GM18907 (cell line): ENCODE data around the gene S100A4.
"Not testable (repeated sequence)": the region's sequence is repeated elsewhere in the genome, so short reads cannot be mapped to it uniquely, and the experiment has no call there.

ENCODE experiments used
- ATAC-seq: cut with Tn5 transposase; IDR thresholded peaks from one replicate; pipeline ENCODE4 v1.9.1; 2021; ENCODE audit warnings: mild to moderate bottlenecking, moderate library complexity; ENCODE audit not compliant: unreplicated experiment

The S100A4 gene

DNA sequence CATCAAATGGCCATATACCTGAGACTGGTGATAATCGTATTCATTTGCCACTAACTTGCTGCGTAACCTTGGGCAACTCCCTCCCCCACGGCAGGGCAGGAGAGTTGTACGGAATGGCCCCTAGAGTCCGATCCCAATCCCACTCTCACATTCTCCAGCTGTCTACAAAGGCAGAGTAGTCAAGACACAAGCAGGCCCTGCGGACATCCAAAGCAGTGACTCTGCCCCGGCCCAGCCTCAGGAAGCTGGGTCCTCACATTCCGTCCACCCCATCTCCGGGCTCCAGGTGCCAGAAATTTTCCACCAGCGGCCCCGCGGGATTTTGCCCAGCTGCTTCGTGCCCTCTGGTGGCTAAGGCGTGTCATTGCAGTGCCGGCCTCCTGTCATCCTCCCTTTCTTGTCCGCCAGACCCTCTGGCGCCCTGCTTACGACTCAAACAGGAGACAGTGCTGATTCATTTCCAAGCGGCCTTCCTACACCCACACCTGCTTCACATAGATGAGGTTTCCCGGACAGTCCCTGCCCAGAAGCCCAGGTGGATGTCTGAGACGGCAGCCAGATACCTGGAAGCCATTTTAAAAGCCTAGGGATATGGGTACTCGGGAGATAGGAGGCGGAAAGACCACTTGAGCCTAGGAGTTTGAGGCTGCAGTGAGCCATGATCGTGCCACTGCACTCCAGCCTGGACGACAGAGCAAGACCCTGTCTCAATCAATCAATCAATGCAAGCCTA, 22.9 kb upstream of the S100A4 start:
- no peak for ATAC-seq

DNA sequence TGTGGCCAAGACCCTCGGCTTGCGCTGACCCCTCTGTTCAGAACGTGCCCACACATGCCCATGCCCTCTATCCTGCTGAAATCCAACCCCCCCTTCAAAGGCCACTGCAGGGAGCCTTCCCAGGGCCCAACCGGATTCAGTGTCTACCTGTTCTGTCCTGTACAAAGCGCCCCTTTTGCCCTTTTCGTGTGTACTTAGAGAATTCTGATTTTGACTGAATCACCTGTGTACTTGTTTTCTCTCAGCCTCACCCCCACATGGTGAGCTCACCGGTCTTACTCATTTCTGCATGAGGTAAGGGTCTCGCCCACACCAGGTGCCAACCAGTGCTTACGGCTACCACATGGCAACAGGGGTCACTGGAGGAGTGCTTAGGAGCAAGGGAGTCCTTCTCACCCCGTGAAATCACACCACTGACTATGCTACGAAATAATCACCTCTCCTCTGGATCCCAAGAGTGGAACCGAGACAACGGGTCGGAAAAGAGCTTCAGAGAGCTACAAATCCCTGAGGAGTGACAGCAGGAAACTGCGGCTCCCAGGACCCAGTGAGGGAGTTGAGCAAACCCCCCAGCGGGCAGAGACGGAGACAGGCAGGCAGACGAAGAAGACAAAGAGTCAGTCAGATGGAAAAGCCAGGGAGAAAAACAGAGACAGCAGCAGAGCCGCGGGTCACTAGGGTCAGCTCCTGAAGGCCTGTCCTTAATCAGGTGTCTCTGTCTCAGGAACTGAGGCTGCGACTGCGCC, 22.2 kb upstream of the S100A4 start:
- ATAC-seq, result no peak

DNA sequence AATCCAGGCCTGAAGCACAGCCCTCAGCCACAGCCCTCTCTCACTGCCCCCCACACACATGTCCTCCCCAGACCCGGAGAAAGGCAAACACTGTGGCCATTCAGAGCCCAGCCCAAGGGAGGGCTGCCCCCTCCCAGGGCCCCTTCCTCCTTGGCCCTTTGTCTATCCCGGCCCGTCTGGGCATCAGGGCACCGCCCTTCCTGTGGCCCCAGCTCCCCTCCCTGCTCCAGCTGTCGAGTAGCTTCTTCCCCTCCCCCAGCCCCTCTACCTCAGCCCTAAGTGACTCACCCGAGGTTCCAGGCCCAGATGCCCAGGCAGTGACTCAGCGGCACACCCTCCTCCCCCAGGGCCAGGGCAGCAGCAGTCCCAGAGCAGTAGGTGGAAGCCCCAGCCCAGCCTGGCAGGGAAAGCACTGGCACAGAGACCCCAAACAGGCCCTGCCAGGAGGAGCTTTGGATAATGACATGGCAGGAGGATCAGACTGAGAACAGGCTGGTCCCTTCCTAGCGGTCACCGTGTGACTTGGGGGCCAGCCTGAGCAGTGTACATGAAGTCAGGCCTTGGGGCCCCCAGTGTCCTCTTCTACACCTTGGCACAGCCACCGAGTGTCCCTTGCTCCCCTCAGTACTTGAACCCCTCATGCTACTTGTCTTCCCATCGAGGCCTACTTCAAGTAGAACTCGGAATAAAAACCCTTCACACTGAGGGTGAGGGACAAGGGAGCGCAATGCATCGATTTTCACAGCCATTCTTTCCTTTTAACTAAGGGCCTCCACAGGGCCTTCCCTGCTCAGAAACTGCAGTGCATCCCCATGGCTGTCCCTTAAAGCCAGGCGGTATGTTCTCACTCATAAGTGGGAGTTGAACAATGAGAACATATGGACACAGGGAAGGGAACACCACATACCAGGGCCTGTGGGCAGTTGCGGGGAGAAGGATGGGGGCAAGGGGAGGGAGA, 21.1 kb upstream of the S100A4 start:
- ATAC-seq, result peak; percentile 38

DNA sequence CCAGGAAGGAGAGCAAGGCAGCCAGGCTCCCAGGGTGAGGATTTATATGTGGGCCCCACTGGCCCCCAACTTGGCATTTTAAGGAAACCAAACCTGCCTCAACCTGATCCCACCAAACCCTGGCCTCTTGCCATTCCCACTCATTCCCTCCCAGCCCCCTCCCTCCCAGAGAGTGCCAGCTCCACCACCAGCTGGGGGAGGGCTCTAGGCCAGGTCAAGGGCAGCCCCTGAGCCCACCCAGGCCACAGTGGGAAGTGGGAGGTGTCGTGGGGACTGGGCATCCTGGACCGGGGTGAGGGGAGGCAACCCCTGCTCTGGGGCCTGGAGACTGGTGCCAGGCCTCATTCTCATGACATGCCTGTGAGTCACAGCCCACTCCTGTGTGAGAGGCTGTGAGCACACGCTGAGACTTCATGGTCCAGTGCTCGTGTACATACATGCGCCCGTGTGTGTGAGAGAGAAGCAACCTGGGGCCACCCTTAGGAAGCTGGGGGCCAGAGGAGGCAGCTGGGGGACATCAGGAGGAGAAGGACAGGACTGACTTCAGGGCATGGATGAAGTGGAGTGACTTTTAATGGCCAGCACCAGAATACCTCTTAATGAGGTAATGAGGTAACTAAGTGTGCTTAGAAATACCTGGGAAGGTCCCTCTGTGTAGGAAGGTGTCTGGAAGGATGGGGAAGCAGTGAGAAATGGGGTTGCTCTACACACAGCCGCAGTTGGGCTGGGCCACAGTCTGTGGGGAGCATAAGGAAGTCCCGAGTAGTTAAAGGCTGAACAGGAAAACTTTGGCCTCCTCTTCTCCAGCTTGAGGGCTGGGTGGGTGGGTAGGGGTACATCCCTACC, 20.1 kb upstream of the S100A4 start, which contains the start of gene S100A2:
S100A2 (minus strand) TSS at position 316 of the 846 bp plus-strand sequence. CDS start 1,967 bp downstream, outside the sequence.
- peak; percentile 43 for ATAC-seq

DNA sequence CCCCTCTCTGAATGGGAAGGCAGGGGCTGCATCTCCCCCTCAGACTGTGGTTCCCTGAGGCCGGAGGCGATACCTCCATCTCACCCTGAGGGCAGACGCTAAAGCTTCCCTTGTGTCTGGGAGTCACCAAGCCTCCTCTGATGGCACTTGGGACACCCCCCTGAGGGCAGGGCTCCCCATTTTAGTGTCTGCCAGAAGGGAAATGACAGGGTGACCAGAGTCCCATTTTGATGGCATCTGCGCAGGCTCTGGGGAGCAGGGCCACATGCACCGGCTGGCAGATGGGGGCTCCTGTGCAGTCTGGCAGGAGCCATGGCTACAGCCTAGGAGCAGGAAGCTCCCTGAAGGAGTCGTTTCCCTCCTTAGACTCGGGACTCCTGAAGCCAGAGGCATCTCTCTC, 18.4 kb upstream of the S100A4 start:
- no peak for ATAC-seq

DNA sequence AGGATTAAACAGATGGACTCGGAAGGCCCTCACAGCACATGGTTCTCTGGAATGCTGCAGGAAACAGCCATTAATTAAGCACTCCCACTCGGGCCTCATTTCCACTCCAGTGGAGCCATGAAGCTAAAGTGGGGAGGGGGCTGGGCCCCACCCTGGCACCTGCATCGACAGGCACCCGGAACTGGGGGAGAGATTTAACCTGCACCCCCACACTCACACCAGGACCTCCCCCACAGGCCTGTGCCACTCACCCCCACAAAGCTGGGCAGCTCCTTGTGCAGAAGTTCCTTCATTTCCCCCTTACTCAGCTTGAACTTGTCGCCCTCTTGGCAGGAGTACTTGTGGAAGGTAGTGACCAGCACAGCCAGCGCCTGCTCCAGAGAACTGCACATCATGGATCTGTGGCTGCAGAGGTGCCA, 17.9 kb upstream of the S100A4 start:
- ATAC-seq, result no peak

DNA sequence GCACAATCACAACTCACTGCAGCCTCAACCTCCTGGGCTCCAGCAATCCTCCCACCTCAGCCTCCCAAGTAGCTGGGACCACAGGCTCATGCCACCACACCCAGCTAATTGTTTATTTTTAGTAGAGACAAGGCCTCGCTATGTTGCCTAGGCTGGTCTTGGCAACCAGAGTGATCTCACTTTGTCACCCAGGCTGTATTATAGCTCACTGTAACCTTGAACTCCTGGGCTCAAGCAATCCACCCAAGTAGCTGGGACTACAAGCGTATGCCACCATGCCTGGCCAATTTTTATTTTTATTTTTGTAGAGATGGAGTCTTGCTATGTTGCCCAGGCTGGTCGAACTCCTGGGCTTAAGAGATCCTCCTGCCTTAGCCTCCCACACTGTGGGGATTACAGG, 16.4 kb upstream of the S100A4 start:
- not testable (repeated sequence) for ATAC-seq

DNA sequence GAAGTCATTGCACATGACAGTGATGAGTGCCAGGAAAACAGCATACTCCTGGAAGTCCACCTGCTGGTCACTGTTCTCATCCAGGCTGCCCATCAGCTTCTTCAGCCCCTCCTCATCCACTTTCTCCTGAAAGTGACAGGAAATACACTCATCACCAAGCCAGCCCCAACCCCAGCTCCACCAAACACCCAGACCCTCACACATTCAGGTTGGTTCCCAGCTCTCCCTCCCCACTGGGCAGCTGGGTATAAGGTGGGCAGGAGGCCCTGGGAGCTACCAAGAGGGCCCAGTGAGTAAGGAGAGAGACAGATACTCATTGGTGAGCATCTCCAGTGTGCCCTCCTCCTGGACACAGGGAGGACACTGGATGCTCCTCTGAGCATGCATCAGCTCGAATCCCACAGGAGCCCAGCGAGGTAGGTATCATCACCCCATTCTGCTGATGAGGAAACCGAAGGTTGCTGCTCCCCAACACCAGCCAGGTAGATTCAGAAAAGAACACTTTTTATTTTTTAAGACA, 15.9 kb upstream of the S100A4 start:
- no peak for ATAC-seq

DNA sequence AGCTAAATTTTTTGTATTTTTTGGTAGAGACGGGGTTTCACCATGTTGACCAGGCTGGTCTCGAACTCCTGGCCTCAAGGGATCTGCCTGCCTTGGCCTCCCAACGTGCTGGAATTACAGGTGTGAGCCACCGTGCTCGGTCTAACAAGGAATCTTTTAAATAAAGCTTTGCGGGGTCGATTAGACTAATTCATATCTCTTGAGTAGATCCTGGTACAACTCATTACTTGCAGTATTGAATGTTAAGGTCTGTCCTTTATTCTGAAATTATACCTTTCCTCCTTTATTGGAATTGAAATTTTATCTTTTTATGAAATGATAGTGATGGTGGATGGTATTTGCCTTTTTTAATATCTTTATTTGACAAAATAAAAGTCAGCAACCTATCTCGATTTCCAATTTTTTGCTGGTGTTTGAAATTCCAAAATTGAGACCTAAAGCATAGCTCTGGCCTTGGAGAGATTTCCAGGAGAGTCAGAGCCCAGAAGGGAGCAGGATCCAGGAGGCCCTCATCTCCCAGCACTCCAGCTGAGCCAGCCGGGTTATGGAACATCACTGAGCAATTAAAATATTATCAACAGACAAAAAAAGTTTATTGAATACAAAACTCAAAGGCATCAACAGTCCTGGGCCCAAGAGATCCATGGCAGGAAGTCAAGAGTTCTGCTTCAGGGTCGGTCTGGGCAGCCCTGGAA, 15.3 kb upstream of the S100A4 start:
- no peak for ATAC-seq

DNA sequence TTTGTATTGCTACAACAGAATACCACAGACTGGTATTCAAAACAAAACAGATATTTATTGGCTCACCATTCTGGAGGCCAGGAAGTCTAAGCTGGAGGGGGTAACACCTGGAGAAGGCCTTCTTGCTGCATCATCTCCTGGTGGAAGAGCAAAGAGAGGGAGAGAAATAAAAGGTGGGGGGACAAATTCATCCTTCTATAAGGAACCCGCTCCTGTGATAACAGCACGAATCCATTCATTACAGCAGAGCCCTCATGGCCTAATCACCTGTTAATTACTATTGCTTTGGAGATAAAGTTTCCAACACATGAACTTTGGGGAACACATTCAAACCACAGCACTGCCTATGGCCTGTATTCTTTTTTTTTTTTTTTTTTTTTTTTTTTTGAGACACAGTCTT, 14.6 kb upstream of the S100A4 start:
- no peak for ATAC-seq

DNA sequence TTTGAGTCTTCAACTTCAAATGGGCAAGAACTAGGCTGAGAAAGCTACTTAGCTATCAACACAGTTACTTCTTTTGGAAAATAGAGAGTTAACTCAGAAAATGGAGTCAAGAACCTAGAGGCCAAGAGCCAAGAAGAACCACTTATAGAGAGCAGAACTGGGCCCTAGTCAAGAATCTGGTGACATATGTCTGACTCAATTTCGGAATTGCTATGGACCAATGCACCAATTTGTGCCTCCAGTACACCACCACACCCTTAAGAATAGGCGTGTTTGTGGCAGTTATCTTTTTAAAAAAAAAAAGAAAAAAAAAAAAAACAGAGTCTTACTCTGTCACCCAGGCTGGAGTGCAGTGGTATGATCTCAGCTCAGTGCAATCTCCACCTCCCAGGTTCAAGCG, 12.3 kb upstream of the S100A4 start:
- no peak for ATAC-seq

DNA sequence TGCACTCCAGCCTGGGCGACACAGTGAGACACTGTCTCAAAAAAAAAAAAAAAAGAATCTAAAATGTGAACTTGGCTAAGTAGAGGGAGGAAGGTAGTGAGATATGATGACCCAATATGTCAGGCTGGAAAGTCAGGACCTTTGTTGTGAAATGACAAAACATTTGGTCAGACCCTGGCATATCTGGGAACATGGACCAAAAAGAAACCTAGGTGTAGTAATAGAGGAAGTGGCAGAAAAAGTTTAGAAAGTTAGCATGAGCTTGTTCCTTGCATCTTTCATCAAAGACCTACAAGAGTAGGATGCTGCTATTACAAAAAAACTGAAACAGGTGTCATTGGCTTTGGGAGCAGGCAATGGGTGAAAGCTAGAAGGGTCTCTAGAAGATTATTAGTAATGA, 10.7 kb upstream of the S100A4 start:
- no peak for ATAC-seq

DNA sequence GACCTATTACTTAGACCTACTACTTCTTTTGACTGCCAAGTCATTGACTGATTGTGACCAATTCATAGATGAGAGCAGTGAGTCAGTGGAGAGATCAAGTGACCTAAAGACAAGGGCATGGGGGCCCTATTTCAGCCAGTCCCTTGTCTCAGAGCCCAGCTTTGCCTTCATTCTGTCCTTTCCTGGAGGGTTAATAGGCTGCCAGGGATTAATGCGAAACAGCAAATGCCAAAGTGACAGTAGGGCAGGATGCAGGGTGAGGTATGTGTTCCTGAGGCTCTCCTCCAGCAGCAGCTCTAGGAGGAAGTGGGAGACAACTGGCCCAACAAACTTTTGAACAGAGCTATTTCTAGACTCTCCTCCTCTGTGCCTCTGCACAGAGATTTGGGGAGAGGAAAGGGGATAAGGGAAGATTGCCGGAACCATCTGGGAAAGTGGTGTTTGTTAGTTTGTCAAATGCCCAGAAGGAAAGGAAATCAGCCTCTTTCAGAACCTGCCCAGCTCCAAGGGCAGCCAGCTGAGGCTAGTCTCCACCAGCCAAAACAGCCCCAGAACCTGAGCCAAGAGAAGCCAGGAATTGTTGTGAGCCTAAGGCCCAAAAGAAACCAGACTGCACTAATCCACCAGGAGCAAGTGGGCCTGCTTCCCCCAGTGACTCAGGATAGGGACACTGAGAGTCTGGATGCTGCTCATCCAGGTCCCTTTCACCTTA, 8.4 kb upstream of the S100A4 start:
- ATAC-seq, result no peak

DNA sequence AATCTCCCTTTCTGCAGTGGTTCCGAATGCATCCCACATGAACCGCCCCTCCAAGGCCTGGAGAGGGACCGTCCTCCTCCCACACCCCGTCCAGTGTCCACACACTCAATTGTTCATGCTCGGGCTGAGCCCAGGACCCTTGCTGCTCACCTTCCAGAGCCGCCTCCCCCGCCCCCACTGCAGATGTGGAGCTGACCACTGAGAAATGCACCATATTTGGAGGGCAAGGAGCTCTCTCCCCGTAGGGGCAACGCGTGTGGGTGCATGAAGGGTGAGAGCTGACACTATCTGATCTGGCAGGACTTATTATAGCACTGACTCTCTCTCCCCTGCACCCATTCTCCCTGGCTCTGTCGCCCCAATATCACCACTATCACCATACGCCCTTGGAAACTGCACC, 7.5 kb upstream of the S100A4 start:
- no peak for ATAC-seq

DNA sequence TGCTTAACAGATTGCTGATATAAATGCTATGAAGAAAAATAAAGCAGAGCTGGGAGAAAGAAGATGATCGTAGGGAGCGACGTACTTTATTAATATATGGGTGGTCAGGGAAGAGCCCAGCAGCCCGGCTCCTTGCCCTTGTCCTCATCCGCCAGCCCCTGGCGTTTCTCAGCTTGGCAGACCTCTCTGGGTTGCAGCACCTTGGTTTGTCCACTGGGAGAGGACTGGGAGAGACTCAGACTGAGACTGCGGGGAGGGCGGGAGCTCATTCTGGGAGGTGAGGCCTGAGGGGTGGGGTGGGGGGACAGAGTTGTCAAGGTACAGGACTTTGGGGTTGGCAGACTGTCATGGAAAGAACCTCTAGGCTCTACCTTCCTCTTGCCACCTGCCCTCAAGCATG, 6.7 kb upstream of the S100A4 start:
- ATAC-seq, result no peak

DNA sequence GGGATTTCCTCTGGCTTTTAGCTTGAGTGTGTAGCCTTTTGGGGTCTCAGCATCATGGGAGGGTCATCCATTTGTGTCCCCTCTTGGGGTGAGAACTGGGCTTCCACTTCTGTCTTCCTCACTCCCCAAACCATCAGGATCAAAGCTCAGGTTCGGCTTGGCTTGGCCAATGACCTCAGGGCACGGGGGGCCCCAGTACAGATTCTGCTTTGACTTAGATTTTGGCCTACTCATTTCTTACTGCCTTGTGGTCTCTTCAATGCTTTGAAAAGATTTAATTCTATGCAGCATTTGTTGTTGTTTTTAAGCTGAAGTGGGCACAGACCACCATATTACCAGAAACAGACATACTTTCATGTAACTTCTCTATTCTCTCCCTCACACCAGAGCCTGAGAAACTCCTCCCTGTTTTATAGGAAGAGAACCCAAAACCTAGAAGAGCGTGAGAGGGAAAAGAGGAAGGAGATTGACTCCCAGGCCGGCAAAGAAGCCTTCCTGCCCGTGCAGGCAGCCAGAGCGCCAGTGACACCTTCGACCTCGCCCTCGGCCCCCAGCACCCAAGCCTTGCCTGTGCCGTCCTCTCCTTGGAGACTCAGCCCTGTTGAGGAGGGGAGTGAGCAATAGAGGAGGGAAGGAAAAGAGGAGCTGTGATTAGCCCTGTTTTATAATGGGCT, 5.4 kb upstream of the S100A4 start:
- ATAC-seq, result no peak

DNA sequence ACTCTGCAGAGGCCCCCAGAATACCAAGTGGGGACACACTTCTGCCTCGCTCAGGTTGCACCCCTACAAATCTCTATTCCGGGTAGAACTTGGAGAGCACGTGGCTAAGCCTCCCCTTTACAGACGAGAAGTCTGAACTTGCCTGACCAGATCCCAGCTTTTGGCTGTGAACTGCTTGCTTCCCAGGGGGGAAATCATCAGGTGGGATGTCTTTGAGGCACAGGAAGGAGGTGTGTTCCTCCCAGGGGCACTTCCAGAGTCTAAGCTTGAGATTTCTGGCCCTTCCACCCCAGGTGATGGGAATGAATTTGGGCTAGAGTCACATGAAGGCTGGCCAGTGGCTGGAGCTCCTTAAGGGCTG, 4.8 kb upstream of the S100A4 start:
- no peak for ATAC-seq

DNA sequence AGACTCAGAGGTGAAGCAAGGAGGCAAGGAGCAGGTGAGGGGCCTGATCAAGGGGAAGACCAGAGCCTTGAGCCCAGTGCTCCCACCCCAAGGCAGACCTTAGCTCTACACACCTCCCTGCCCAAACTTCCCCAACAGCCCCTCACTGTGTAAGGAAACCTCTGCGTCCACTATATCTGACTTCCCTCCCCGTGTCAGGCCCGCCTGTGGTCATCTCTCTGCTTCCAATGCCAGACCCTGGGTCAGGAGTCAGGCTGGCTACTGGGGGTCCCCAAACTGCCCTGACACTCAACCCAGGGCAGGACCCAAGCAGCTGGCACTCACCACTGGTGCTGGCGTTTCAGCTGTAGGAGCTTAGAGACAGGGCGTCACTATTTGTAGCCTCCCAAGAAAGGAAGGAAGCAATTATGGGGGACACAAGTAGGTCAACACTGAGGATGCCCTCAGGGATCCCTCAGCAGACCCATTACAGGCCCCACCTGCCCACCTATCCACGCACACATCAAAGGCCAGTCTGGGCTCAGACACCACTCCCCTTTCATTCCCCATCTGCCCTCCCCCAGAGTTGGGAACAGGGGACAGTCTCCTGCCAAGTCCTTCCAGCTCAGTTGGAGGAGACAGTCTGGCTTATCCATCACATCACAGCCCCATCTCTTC, 4.3 kb upstream of the S100A4 start:
- ATAC-seq, result no peak
